IMR-90 (cell line): Measurements from ENCODE around the gene CYP4F22. TPM values are rescaled to one million over a fixed set of nuclear protein-coding genes. Genes with fewer than 3 reads are reported as not detected.

ENCODE experiments used
- ATAC-seq: fragments of 200-7000 bp; cut with Tn5 transposase; 2 replicates; pipeline ENCODE4 v1.9.1; 2020; ENCODE audit warnings: low read depth, mild to moderate bottlenecking, moderate library complexity
- BruUV-seq: library from RNA; stranded (reverse); fragments of 400-500 nt; replicated peaks from 2 replicates; lab custom pipeline; 2021; lab: Mats Ljungman, UMichigan
- CTCF ChIA-PET: fragments of 300-600 bp; formaldehyde crosslinking; extraction: SDS; loops from one replicate; lab custom pipeline; 2021; ENCODE audit warnings: antibody characterized with exemption; lab: Yijun Ruan, JAX
- POLR2A ChIA-PET: fragments of 300-600 bp; sonication (Branson Sonifier 250); formaldehyde crosslinking; loops from one replicate; lab custom pipeline; 2022; ENCODE audit warnings: antibody characterized with exemption; ENCODE audit not compliant: unreplicated experiment; lab: Charles Lee
- DNase-seq: peaks from one replicate; pipeline ENCODE4 v3.0.0; 2013
- H2AFZ ChIP-seq: replicated peaks from 2 replicates; pipeline ENCODE3; 2013; ENCODE audit warnings: low read length, mild to moderate bottlenecking; ENCODE audit not compliant: poor library complexity
- H2AK5ac ChIP-seq: 2 replicates; pipeline ENCODE4 v1.6.1; 2013; ENCODE audit warnings: low read depth, low read length, inconsistent platforms
- H2AK9ac ChIP-seq: replicated peaks from 2 replicates; pipeline ENCODE3; 2013; ENCODE audit warnings: mild to moderate bottlenecking, low read depth, low read length, moderate library complexity; ENCODE audit not compliant: poor library complexity
- H2BK120ac ChIP-seq: 2 replicates; pipeline ENCODE4 v1.6.1; 2013; ENCODE audit warnings: low read depth, low read length, inconsistent platforms
- H2BK15ac ChIP-seq: 3 replicates; pipeline ENCODE4 v1.6.1; 2013; ENCODE audit warnings: low read depth, low read length, inconsistent platforms
- H2BK20ac ChIP-seq: 2 replicates; pipeline ENCODE4 v1.6.1; 2013; ENCODE audit warnings: low read depth, mild to moderate bottlenecking, inconsistent platforms, low read length, moderate library complexity
- H2BK5ac ChIP-seq: 2 replicates; pipeline ENCODE4 v1.6.1; 2013; ENCODE audit warnings: mild to moderate bottlenecking, low read depth, low read length, inconsistent platforms; ENCODE audit not compliant: poor library complexity, severe bottlenecking
- H3K14ac ChIP-seq: replicated peaks from 2 replicates; pipeline ENCODE4 v1.6.1; 2013; ENCODE audit warnings: low read depth, low read length, inconsistent platforms
- H3K18ac ChIP-seq: 2 replicates; pipeline ENCODE4 v1.6.1; 2013; ENCODE audit warnings: low read depth, low read length, control low read depth
- H3K23ac ChIP-seq: 2 replicates; pipeline ENCODE4 v1.6.1; 2013; ENCODE audit warnings: low read depth, low read length, inconsistent platforms
- H3K27ac ChIP-seq: 2 replicates; pipeline ENCODE4 v1.5.1; 2013; ENCODE audit warnings: mild to moderate bottlenecking, control low read depth, low read length; ENCODE audit not compliant: insufficient read depth
- H3K27me3 ChIP-seq: 2 replicates; pipeline ENCODE4 v1.6.1; 2013; ENCODE audit warnings: low read length; ENCODE audit not compliant: control insufficient read depth, insufficient read depth
- H3K36me3 ChIP-seq: 2 replicates; pipeline ENCODE4 v1.6.1; 2013; ENCODE audit warnings: low read length, mixed read lengths; ENCODE audit not compliant: control insufficient read depth, insufficient read depth
- H3K4ac ChIP-seq: 2 replicates; pipeline ENCODE4 v1.6.1; 2013; ENCODE audit warnings: low read depth, low read length, inconsistent platforms
- H3K4me1 ChIP-seq: 2 replicates; pipeline ENCODE4 v1.6.1; 2013; ENCODE audit warnings: low read length, mixed read lengths; ENCODE audit not compliant: control insufficient read depth, insufficient read depth
- H3K4me2 ChIP-seq: 2 replicates; pipeline ENCODE4 v1.6.1; 2013; ENCODE audit warnings: low read depth, mild to moderate bottlenecking, control low read depth, low read length, moderate library complexity
- H3K4me3 ChIP-seq: 2 replicates; pipeline ENCODE4 v1.5.1; 2013; ENCODE audit warnings: low read depth, mild to moderate bottlenecking, control low read depth, low read length, moderate library complexity; ENCODE audit not compliant: insufficient read depth
- H3K56ac ChIP-seq: 2 replicates; pipeline ENCODE4 v1.6.1; 2013; ENCODE audit warnings: low read length, inconsistent platforms; ENCODE audit not compliant: insufficient read depth; ENCODE audit errors: extremely low read depth
- H3K79me1 ChIP-seq, 2 experiments: 2 replicates each; pipeline ENCODE4 v1.6.1; 2013; ENCODE audit warnings: low read length in 2 of 2, inconsistent platforms in 1 of 2, low read depth in 1 of 2
- H3K9ac ChIP-seq: 2 replicates; pipeline ENCODE4 v1.6.1; 2013; ENCODE audit warnings: low read depth, low read length, control low read depth
- H3K9me1 ChIP-seq: 2 replicates; pipeline ENCODE4 v1.6.1; 2013; ENCODE audit warnings: low read length, inconsistent platforms; ENCODE audit not compliant: insufficient read depth
- H3K9me3 ChIP-seq: 2 replicates; pipeline ENCODE4 v1.6.1; 2013; ENCODE audit warnings: low read length; ENCODE audit not compliant: control insufficient read depth, insufficient read depth
- H4K20me1 ChIP-seq: 2 replicates; pipeline ENCODE4 v1.6.1; 2013; ENCODE audit warnings: low read length, inconsistent platforms; ENCODE audit not compliant: insufficient read depth
- H4K5ac ChIP-seq: 2 replicates; pipeline ENCODE4 v1.6.1; 2013; ENCODE audit warnings: mild to moderate bottlenecking, low read depth, low read length, control low read depth
- H4K8ac ChIP-seq, 2 experiments: 2 replicates each; pipeline ENCODE4 v1.6.1; 2013; ENCODE audit warnings: low read depth in 2 of 2, low read length in 2 of 2, control low read depth in 1 of 2, inconsistent platforms in 1 of 2
- H4K91ac ChIP-seq: 2 replicates; pipeline ENCODE4 v1.6.1; 2013; ENCODE audit warnings: low read depth, low read length, inconsistent platforms; ENCODE audit not compliant: insufficient read depth
- BHLHE40 ChIP-seq: fragments of 150-350 bp; IDR thresholded peaks from 2 replicates; pipeline ENCODE4 v1.6.1; 2016; ENCODE audit warnings: mild to moderate bottlenecking, low read depth, low read length
- CEBPB ChIP-seq: IDR thresholded peaks from 2 replicates; pipeline ENCODE4 v1.6.1; 2012; ENCODE audit warnings: low read depth, low read length, improper control_type of control experiment
- CHD1 ChIP-seq: IDR thresholded peaks from 2 replicates; pipeline ENCODE4 v1.6.1; 2012; ENCODE audit warnings: low read depth, low read length, improper control_type of control experiment
- CTCF ChIP-seq: conservative IDR thresholded peaks from 2 replicates; pipeline ENCODE4 v1.5.1; 2012; ENCODE audit warnings: mild to moderate bottlenecking, low read depth, low read length, improper control_type of control experiment
- FOS ChIP-seq: fragments of 150-350 bp; IDR thresholded peaks from 2 replicates; pipeline ENCODE4 v1.6.1; 2016; ENCODE audit warnings: low read depth, low read length
- MAZ ChIP-seq: IDR thresholded peaks from 2 replicates; pipeline ENCODE4 v1.6.1; 2012; ENCODE audit warnings: low read depth, mild to moderate bottlenecking, low read length, improper control_type of control experiment, moderate library complexity, borderline replicate concordance
- NFE2L2 ChIP-seq: fragments of 150-350 bp; IDR thresholded peaks from 2 replicates; pipeline ENCODE4 v1.6.1; 2016; ENCODE audit warnings: low read depth, mild to moderate bottlenecking, low read length
- RCOR1 ChIP-seq: IDR thresholded peaks from 2 replicates; pipeline ENCODE4 v1.6.1; 2012; ENCODE audit warnings: mild to moderate bottlenecking, low read length, improper control_type of control experiment; ENCODE audit not compliant: insufficient replicate concordance
- RFX5 ChIP-seq: IDR thresholded peaks from 2 replicates; pipeline ENCODE4 v1.8.0; 2012; ENCODE audit warnings: low read depth, mild to moderate bottlenecking, low read length, moderate library complexity
- SMC3 ChIP-seq: fragments of 150-350 bp; IDR thresholded peaks from 2 replicates; pipeline ENCODE4 v1.6.1; 2016; ENCODE audit warnings: low read depth, mild to moderate bottlenecking, antibody characterized with exemption, low read length, moderate library complexity
- USF2 ChIP-seq: fragments of 150-350 bp; IDR thresholded peaks from 2 replicates; pipeline ENCODE4 v1.6.1; 2017; ENCODE audit warnings: mild to moderate bottlenecking, antibody characterized with exemption, low read length, low read depth
- WGBS, 2 experiments: methylation state at CpG; one replicate each; pipeline versions ENCODE4 v1.1.5 to v1.1.7; 2013; ENCODE audit warnings: missing lambda C conversion rate in 2 of 2; ENCODE audit not compliant: insufficient read length in 1 of 2; ENCODE audit errors: extremely low coverage in 2 of 2; 5-methylcytosine and 5-hydroxymethylcytosine counted together
- dilution Hi-C: fragments of 300-500 bp; cut with HindIII; formaldehyde crosslinking; loops from one replicate; pipeline ENCODE4 v1.14.3; 2018; ENCODE audit warnings: low sequenced_read_pairs; ENCODE audit not compliant: unreplicated experiment
- in situ Hi-C: fragments of 300-500 bp; cut with MboI; formaldehyde crosslinking; loops from 3 replicates; pipeline ENCODE4 v1.14.3; 2019; ENCODE audit warnings: low sequenced_read_pairs, inconsistent platforms, mixed read lengths
- intact Hi-C: fragments of 100-400 bp; cut with micrococcal nuclease; formaldehyde crosslinking; loops from 2 replicates; pipeline ENCODE4 v1.10.0; 2022
- polyA plus RNA-seq, 3 experiments: library from polyadenylated mRNA; depleted of rRNA; stranded (reverse); fragments of >200 nt; gene quantifications; 2 replicates each; pipeline ENCODE4 v1.2.3, GENCODE V29; 2012; ENCODE audit warnings: low replicate concordance in 1 of 3
- total RNA-seq: library from RNA; depleted of rRNA; stranded (reverse); fragments of >200 nt; gene quantifications from 2 replicates; pipeline ENCODE4 v1.2.3, GENCODE V29; 2012
- TF ChIP-seq, protein P1 (sequence below): fragments of 150-350 bp; IDR thresholded peaks from 2 replicates; pipeline ENCODE4 v1.6.1; 2016; ENCODE audit warnings: low read depth, mild to moderate bottlenecking, low read length, moderate library complexity, borderline replicate concordance

CYP4F22 gene
- total and polyA plus RNA-seq, 2 of the 4 experiments (the other 2 are of a cell fraction) = not detected

GRCh38 chr19:15584095-15584494 is 75.8 kb downstream of the CYP4F22 start:
- POLR2A ChIA-PET = no interaction called here
- Histone ChIP-seq H2BK5ac (no peak overlapping the region), H2BK20ac (no peak overlapping the region), H3K4ac (no peak overlapping the region), H3K27ac (no peak overlapping the region), H3K36me3 (no peaks in the 10 kb centered on the region), H3K4me2 (no peak overlapping the region), H3K18ac (no peak overlapping the region), H2AK9ac (no peak overlapping the region), H3K23ac (no peak overlapping the region), H2BK120ac (no peak overlapping the region), H3K9me1 (no peaks in the 10 kb centered on the region), H4K91ac (no peak overlapping the region), H4K8ac (no peak overlapping the region), H3K4me1 (no peaks in the 10 kb centered on the region), H2AFZ (no peak overlapping the region), H2BK15ac (no peak overlapping the region), H3K4me3 (no peak overlapping the region), H3K9me3 (no peaks in the 10 kb centered on the region), H3K14ac (no peak overlapping the region), H2AK5ac (no peak overlapping the region), H4K20me1 (no peaks in the 10 kb centered on the region), H3K79me1 (no peaks in the 10 kb centered on the region), H4K5ac (no peak overlapping the region), H3K9ac (no peak overlapping the region), H3K56ac (no peak overlapping the region), H3K27me3 (no peaks in the 10 kb centered on the region; the same call in 1 of the 2 replicates)
- in situ Hi-C loops (no loop called here), intact Hi-C loops (no loop called here), dilution Hi-C loops (no loop called here)
- WGBS, 2 experiments = no CpG with 5 or more reads among the region's 10 CpGs
- TF ChIP-seq RFX5 = no peak
- TF ChIP-seq BHLHE40 = no peak
- no peak for TF ChIP-seq CHD1
- TF ChIP-seq SMC3 = no peak
- no peak for TF ChIP-seq CTCF
- no peak for TF ChIP-seq NFE2L2
- TF ChIP-seq, protein P1, sequence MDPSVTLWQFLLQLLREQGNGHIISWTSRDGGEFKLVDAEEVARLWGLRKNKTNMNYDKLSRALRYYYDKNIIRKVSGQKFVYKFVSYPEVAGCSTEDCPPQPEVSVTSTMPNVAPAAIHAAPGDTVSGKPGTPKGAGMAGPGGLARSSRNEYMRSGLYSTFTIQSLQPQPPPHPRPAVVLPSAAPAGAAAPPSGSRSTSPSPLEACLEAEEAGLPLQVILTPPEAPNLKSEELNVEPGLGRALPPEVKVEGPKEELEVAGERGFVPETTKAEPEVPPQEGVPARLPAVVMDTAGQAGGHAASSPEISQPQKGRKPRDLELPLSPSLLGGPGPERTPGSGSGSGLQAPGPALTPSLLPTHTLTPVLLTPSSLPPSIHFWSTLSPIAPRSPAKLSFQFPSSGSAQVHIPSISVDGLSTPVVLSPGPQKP = no peak
- no peak for TF ChIP-seq CEBPB
- no peak for TF ChIP-seq RCOR1
- no peak for TF ChIP-seq MAZ
- TF ChIP-seq FOS = no peak
- no peak for TF ChIP-seq USF2
- no TSS peak for BruUV-seq
- ATAC-seq (no peak), DNase-seq (no peak)
- CTCF ChIA-PET = no interaction called here
